Nephron progenitor cell (in vitro differentiated cells): ENCODE data around the gene ARHGAP40.

ENCODE experiments used
- DNase-seq: peaks from one replicate; pipeline ENCODE4 v3.0.0; 2021
- H3K27ac Mint-ChIP-seq: 2 replicates; pipeline ENCODE4 v1.8.0; 2021; ENCODE audit warnings: mild to moderate bottlenecking, moderate library complexity, mixed read lengths
- H3K27me3 Mint-ChIP-seq: 2 replicates; pipeline ENCODE4 v1.8.0; 2021; ENCODE audit warnings: mild to moderate bottlenecking, low read depth, mixed read lengths; ENCODE audit not compliant: poor library complexity
- H3K36me3 Mint-ChIP-seq: 2 replicates; pipeline ENCODE4 v1.8.0; 2021; ENCODE audit warnings: low read depth, mixed read lengths
- H3K4me1 Mint-ChIP-seq: 2 replicates; pipeline ENCODE4 v1.8.0; 2021; ENCODE audit warnings: mixed read lengths
- H3K4me3 Mint-ChIP-seq: 2 replicates; pipeline ENCODE4 v1.8.0; 2021; ENCODE audit warnings: mild to moderate bottlenecking, moderate library complexity, mixed read lengths
- H3K9me3 Mint-ChIP-seq: 2 replicates; pipeline ENCODE4 v1.8.0; 2021; ENCODE audit warnings: mild to moderate bottlenecking, moderate library complexity, mixed read lengths
- TF ChIP-seq, protein P1 (sequence below): fragments of 200-600 bp; sonication (generic); IDR thresholded peaks from 2 replicates; pipeline ENCODE4 v1.5.0; 2021; ENCODE audit warnings: antibody characterized with exemption

Gene ARHGAP40

DNA sequence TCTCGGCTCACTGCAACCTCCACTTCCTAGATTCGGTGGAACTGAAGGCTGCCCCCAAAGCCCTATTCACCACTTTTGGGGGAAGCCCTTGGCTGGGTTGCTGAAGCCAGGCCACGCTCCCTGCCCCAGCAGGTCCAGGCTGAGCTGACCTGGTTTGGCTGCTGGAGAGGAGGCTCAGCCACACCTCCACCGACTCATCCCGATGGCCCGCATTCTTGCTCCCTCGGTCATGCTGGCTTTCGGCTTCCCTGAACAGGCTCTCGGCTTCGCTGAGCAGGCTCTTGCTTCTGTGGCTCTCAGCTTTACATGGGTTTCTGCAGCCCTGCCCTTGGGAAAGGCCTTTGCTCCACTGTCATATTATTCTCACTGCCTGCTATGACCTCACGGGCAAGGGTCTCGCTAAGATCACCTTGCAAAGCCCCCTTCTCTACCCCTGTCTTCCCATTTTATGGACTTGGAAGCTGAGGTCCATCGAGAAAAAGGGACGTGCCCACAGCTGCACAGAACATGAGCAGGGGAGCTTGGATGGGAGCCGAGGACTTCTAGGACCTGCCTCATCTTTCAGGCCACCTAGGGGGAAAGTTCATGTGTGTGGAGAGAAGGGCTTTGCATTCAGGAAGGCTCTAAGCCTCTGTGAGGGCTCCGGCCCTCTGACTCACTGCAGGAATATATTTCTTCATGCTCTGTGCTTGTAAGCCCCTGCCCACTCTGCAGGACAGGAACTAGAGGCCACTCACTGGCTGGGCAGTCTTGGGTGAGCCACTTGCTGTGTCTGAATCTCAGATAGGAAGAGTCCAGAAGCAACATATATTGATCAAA, 15.6 kb downstream of the ARHGAP40 start:
- no peak overlapping the region for H3K4me3 Mint-ChIP-seq
- no peaks in the 10 kb centered on the region for H3K36me3 Mint-ChIP-seq
- no peaks in the 10 kb centered on the region for H3K9me3 Mint-ChIP-seq
- no peak for DNase-seq
- TF ChIP-seq, protein P1, sequence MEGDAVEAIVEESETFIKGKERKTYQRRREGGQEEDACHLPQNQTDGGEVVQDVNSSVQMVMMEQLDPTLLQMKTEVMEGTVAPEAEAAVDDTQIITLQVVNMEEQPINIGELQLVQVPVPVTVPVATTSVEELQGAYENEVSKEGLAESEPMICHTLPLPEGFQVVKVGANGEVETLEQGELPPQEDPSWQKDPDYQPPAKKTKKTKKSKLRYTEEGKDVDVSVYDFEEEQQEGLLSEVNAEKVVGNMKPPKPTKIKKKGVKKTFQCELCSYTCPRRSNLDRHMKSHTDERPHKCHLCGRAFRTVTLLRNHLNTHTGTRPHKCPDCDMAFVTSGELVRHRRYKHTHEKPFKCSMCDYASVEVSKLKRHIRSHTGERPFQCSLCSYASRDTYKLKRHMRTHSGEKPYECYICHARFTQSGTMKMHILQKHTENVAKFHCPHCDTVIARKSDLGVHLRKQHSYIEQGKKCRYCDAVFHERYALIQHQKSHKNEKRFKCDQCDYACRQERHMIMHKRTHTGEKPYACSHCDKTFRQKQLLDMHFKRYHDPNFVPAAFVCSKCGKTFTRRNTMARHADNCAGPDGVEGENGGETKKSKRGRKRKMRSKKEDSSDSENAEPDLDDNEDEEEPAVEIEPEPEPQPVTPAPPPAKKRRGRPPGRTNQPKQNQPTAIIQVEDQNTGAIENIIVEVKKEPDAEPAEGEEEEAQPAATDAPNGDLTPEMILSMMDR, result no peak
- peaks cover 50% of the 10 kb centered on the region for H3K27me3 Mint-ChIP-seq
- no peaks in the 10 kb centered on the region for H3K4me1 Mint-ChIP-seq
- peak overlapping the region; percentile 72 for H3K27ac Mint-ChIP-seq

DNA sequence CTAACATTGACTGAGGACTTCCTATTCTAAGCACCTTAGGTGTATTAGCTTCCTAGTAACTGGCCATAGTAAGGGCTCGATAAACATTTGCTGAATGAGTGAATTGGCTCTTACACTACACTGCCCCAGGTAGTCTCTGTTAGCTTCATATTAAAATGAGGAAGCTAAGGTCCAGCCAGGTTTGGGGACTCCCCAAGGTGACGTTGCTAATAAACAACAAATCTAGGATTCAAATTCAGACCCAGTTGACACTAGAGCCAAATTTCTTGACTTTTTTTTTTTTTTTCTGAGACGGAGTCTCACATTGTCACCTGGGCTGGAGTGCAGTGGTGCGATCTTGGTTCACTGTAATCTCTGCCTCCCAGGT, 16.2 kb downstream of the ARHGAP40 start:
- H3K4me1 Mint-ChIP-seq, result no peaks in the 10 kb centered on the region
- no peaks in the 10 kb centered on the region for H3K9me3 Mint-ChIP-seq
- H3K27me3 Mint-ChIP-seq, result peaks cover 50% of the 10 kb centered on the region

GRCh38 chr20:38620441-38620840, 18.8 kb downstream of the ARHGAP40 start:
- no peak overlapping the region for H3K4me3 Mint-ChIP-seq
- H3K27ac Mint-ChIP-seq, result no peak overlapping the region
- no peaks in the 10 kb centered on the region for H3K4me1 Mint-ChIP-seq
- no peaks in the 10 kb centered on the region for H3K9me3 Mint-ChIP-seq
- no peak for DNase-seq
- no peaks in the 10 kb centered on the region for H3K36me3 Mint-ChIP-seq
- TF ChIP-seq, protein P1, result no peak
- H3K27me3 Mint-ChIP-seq, result peaks cover 57% of the 10 kb centered on the region

More for the DNA sequence above, 16.2 kb downstream of the ARHGAP40 start:
- H3K36me3 Mint-ChIP-seq, result no peaks in the 10 kb centered on the region
- H3K27ac Mint-ChIP-seq, result no peak overlapping the region
- no peak for DNase-seq
- H3K4me3 Mint-ChIP-seq, result no peak overlapping the region
- TF ChIP-seq, protein P1, result no peak

DNA sequence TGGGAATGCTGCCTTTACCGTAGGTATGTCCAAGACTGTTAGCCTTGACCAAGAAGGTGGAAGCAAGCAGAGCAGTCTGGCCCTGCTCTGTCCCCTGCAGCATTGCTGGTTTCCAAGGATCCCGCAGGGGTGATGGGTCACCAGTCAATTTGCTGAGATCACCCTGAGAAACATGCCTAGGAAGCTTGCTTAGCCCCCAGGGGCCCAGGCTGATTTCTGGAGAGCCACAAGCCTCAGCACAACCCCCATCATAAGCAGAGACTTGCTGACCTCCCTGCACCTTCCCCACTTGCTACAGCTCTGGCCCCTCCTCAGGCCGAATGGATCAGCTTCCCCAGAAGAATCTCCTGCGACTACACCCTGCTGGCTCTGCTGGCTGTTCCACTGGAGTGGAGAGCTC, 21.5 kb downstream of the ARHGAP40 start:
- TF ChIP-seq, protein P1, result no peak
- no peaks in the 10 kb centered on the region for H3K36me3 Mint-ChIP-seq
- H3K27ac Mint-ChIP-seq, result no peak overlapping the region
- H3K27me3 Mint-ChIP-seq, result peaks cover 38% of the 10 kb centered on the region
- no peaks in the 10 kb centered on the region for H3K4me1 Mint-ChIP-seq
- DNase-seq, result no peak
- no peak overlapping the region for H3K4me3 Mint-ChIP-seq
- H3K9me3 Mint-ChIP-seq, result no peaks in the 10 kb centered on the region

DNA sequence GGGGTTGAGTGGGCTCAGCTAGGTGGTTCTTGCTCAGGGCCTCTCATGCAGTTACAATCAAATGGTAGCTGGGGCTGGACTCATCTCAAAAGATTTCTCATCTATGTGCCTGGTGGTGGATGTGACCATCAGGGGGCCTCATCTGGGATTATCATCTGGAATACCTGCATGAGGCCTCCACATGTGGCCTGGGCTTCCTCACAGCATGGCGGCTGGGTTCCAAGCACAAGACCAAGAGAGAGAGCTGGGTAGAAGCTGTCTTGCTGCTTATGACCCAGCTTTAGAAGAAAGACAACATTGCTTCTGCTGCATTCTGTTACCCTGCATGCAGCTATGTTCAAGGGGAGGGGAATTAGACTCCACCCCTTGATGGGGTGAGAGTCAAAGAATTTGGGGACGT, 22.5 kb downstream of the ARHGAP40 start:
- H3K27me3 Mint-ChIP-seq, result peaks cover 33% of the 10 kb centered on the region
- no peaks in the 10 kb centered on the region for H3K9me3 Mint-ChIP-seq
- H3K4me1 Mint-ChIP-seq, result no peaks in the 10 kb centered on the region
- no peak overlapping the region for H3K4me3 Mint-ChIP-seq
- DNase-seq, result no peak
- TF ChIP-seq, protein P1, result no peak
- no peak overlapping the region for H3K27ac Mint-ChIP-seq
- no peaks in the 10 kb centered on the region for H3K36me3 Mint-ChIP-seq

DNA sequence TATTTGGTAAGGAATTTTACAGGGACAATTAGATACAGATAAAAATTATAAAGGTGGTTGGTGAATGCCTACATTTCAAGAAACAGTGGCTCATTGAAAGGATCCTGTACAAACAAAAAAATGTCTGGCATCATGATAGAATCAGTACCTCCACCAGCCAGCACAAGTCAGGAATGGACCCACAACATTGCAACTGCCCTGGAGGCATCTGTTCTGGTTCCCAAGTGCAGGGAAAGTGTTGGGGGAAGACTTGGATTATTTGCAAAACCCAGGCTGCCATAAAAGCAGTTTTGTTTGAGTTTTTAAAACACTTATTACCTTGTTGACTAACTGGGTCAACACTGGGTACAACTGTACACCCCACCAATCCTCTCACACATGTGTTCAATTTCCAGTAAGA, 24.3 kb downstream of the ARHGAP40 start:
- no peak for DNase-seq
- H3K27me3 Mint-ChIP-seq, result peaks cover 33% of the 10 kb centered on the region
- no peaks in the 10 kb centered on the region for H3K9me3 Mint-ChIP-seq
- H3K4me1 Mint-ChIP-seq, result no peaks in the 10 kb centered on the region
- no peak overlapping the region for H3K4me3 Mint-ChIP-seq
- H3K27ac Mint-ChIP-seq, result no peak overlapping the region
- TF ChIP-seq, protein P1, result no peak
- H3K36me3 Mint-ChIP-seq, result no peaks in the 10 kb centered on the region
